Suprapubic skin (tissue), 4 donors: ENCODE measurements around the gene EVX1. TPM values are rescaled to one million over a fixed set of nuclear protein-coding genes. Genes with fewer than 3 reads are reported as not detected.

Experiments used
- DNase-seq, 2 donors: peaks; one replicate each; pipeline ENCODE4 v3.0.0-alpha.2; 2019; ENCODE audit warnings: low spot score in 2 of 2
- H3K27ac ChIP-seq: fragments of 200-600 bp; sonication (generic); one replicate; pipeline ENCODE4 v1.5.1; 2019
- H3K27me3 ChIP-seq: fragments of 200-600 bp; sonication (generic); one replicate; pipeline ENCODE4 v1.5.1; 2019
- H3K36me3 ChIP-seq: fragments of 200-600 bp; sonication (generic); one replicate; pipeline ENCODE4 v1.5.1; 2019
- H3K4me1 ChIP-seq: fragments of 200-600 bp; sonication (generic); one replicate; pipeline ENCODE4 v1.5.1; 2019
- H3K4me3 ChIP-seq: fragments of 200-600 bp; sonication (generic); one replicate; pipeline ENCODE4 v1.5.1; 2019; ENCODE audit warnings: mild to moderate bottlenecking
- H3K9me3 ChIP-seq: fragments of 200-600 bp; sonication (generic); one replicate; pipeline ENCODE4 v1.5.1; 2019
- EP300 ChIP-seq: sonication (generic); formaldehyde crosslinking; IDR thresholded peaks from one replicate; pipeline ENCODE4 v1.6.1; 2017; ENCODE audit warnings: antibody characterized with exemption
- POLR2A ChIP-seq, 2 donors: fragments of 450-650 bp; IDR thresholded peaks; one replicate each; pipeline ENCODE4 v1.6.1; 2017; ENCODE audit warnings: antibody characterized with exemption in 2 of 2, mild to moderate bottlenecking in 2 of 2, moderate library complexity in 2 of 2
- POLR2AphosphoS5 ChIP-seq, 3 donors: sonication (generic); formaldehyde crosslinking; IDR thresholded peaks; one replicate each; pipeline ENCODE4 v1.6.1; 2017; ENCODE audit warnings: antibody characterized with exemption in 3 of 3
- WGBS: methylation state at CpG from one replicate; pipeline ENCODE4 v1.1.5; 2018; 5-methylcytosine and 5-hydroxymethylcytosine counted together
- total RNA-seq, 4 donors: library from RNA; depleted of rRNA; stranded (reverse); fragments of >200 nt; gene quantifications; one replicate each; pipeline ENCODE4 v1.1.0, GENCODE V29; 2016
- TF ChIP-seq, protein P1 (sequence below), 2 donors: fragments of 200-600 bp in 1 of 2; fragments of 450-650 bp in 1 of 2; sonication (generic) in 1 of 2; IDR thresholded peaks; one replicate each; pipeline ENCODE4 v1.5.1; 2016 to 2019; ENCODE audit warnings: antibody characterized with exemption in 2 of 2, mild to moderate bottlenecking in 1 of 2, moderate library complexity in 1 of 2

EVX1 gene
- not detected for total RNA-seq

DNA sequence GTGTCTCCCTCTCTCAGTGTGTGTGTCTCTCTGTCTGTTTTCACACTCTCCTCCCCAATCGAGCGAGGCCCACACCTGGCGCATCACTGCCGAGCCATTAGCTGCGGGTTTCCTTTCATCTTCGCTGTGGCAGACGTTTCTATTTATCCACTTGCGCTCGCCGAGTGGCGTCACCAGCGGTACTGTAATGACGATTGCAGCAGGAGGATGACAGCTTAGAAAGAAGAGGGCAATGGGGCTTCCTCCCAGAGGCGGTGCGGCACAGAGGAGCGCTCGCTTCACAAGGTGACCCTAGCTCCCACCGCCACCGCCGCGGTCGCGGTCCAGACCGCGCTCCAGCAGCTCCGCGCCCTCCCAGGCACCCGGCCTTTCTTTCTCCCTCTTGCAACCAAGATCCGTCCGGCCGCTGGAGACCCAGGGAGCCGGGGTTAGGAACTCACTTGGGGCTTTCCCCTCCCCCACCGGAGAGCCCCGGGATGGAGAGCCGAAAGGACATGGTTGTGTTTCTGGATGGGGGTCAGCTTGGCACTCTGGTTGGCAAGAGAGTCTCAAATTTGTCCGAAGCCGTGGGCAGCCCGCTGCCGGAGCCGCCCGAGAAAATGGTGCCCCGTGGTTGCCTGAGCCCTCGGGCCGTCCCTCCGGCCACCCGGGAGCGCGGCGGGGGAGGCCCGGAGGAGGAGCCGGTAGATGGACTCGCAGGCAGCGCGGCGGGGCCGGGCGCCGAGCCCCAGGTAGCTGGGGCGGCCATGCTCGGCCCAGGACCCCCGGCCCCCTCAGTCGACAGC is at the start of gene EVX1:
TSS of gene EVX1 (plus strand) at position 248 of the 785 bp plus-strand sequence. CDS start at position 477, 229 bp downstream.
- Histone ChIP-seq H3K4me1 (peaks cover 46% of the 10 kb centered on the region), H3K36me3 (no peaks in the 10 kb centered on the region), H3K9me3 (no peaks in the 10 kb centered on the region), H3K27ac (no peak within 1 kb of the TSS), H3K27me3 (peaks cover 100% of the 10 kb centered on the region), H3K4me3 (peak within 1 kb of the TSS; percentile 31)
- WGBS = 4% methylated on average over 28 of the region's 62 CpGs
- TF ChIP-seq EP300 (no peak), POLR2A (IDR thresholded peaks at IDR 0.05) (no peak), POLR2AphosphoS5 (IDR thresholded peaks at IDR 0.05) (no peak)
- TF ChIP-seq, protein P1, sequence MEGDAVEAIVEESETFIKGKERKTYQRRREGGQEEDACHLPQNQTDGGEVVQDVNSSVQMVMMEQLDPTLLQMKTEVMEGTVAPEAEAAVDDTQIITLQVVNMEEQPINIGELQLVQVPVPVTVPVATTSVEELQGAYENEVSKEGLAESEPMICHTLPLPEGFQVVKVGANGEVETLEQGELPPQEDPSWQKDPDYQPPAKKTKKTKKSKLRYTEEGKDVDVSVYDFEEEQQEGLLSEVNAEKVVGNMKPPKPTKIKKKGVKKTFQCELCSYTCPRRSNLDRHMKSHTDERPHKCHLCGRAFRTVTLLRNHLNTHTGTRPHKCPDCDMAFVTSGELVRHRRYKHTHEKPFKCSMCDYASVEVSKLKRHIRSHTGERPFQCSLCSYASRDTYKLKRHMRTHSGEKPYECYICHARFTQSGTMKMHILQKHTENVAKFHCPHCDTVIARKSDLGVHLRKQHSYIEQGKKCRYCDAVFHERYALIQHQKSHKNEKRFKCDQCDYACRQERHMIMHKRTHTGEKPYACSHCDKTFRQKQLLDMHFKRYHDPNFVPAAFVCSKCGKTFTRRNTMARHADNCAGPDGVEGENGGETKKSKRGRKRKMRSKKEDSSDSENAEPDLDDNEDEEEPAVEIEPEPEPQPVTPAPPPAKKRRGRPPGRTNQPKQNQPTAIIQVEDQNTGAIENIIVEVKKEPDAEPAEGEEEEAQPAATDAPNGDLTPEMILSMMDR (IDR thresholded peaks at IDR 0.05) = no peak
- DNase-seq = no peak

DNA sequence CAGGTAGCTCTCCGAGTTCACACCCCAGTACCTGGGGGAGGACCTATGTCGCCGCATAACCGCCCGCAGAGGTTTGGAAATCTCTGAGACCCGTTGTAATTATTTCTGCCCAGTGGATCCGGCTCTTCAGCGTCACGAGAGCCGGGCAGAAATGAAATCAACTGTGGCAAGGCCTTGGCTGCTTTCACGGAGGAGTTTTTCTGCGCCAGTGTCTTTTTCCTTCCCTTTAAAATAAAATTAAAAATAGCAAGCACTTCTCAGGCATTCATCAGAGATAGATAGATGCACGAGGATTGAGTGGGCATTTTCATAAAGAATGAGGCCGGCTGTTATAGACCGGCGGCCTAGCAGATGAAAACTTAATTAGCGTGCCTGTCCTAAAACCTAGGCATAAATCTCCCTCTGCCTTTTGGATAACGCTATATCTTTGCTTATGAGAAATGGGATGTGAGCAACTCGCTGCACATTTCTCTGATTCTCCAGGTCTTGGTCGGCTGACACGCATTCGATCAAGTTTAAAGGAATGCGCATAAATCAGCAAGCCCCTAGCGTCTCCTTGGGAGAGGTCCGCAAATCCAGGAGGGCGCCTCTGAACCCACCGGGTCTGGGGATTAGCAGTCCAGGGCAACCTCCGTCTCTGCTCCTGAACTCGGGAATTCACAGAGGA is 49.1 kb upstream of the EVX1 start:
- TF ChIP-seq, protein P1 (IDR thresholded peaks at IDR 0.05) = no peak
- TF ChIP-seq POLR2A (IDR thresholded peaks at IDR 0.05) (no peak), POLR2AphosphoS5 (IDR thresholded peaks at IDR 0.05) (no peak)
- Histone ChIP-seq H3K27me3 (peaks cover 100% of the 10 kb centered on the region), H3K4me3 (peak overlapping the region; percentile 45), H3K36me3 (no peaks in the 10 kb centered on the region), H3K4me1 (peaks cover 36% of the 10 kb centered on the region), H3K27ac (no peak overlapping the region), H3K9me3 (no peaks in the 10 kb centered on the region)
- peak; percentile 44 to 76 for DNase-seq
- 61% methylated on average over 29 of the region's 29 CpGs for WGBS

DNA sequence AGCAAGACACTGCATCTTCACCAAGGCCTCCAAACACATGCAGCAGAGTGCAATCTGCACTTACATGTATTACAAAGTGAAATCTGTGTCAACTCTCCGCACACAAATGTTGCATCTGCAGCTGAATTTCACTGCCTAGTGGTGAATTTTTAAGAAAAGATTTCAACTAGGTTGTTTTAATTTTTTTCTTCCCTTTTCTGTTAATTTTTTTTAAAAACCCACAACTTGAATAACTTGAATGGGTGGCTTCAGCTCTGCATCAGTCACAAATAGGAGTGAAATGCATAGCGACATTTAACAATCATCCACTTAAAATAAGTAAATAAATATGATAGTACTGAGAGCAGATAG is 48.6 kb upstream of the EVX1 start:
- 80% methylated on average over 2 of the region's 2 CpGs for WGBS
- Histone ChIP-seq H3K9me3 (no peaks in the 10 kb centered on the region), H3K4me3 (no peak overlapping the region), H3K27ac (no peak overlapping the region), H3K27me3 (peaks cover 100% of the 10 kb centered on the region), H3K4me1 (peaks cover 36% of the 10 kb centered on the region), H3K36me3 (no peaks in the 10 kb centered on the region)
- no peak for DNase-seq
- TF ChIP-seq POLR2AphosphoS5 (IDR thresholded peaks at IDR 0.05) (no peak), POLR2A (IDR thresholded peaks at IDR 0.05) (no peak), EP300 (no peak)
- TF ChIP-seq, protein P1 (IDR thresholded peaks at IDR 0.05) = no peak

DNA sequence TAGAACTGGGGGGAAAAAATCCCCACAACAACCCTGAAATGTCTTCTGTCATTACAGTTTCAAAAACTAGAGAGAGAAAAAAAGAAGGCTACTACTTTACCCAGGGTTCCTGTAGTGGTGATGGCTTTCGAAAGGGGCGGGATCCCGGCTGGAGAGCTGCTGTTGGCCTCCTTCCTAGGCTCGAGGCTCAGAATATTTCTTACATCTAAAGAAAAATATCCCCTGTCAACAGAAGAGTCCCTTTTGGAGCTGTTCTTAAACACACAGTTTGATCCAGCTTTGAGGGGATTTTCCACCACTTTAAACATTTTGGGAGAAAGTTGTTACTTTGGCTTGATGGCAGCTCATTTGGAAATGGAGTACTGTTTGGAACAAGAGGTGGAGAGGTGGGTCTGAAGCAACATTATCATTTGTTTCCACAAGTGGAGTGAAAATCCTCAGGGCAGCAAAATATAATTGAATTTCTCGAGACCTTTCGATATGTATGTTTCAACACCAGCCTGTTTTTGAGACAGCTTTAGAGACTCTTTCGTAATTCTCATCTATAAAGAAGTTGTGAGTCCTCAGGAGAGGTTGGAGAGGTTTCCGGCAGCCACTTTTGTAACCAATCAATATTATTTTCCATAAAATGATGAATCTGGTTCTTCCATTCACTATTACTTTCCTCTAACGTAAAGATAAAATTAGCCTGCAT is 47.8 kb upstream of the EVX1 start:
- Histone ChIP-seq H3K9me3 (no peaks in the 10 kb centered on the region), H3K27me3 (peaks cover 99% of the 10 kb centered on the region), H3K4me3 (no peak overlapping the region), H3K4me1 (peaks cover 37% of the 10 kb centered on the region), H3K27ac (no peak overlapping the region), H3K36me3 (no peaks in the 10 kb centered on the region)
- 67% methylated on average over 9 of the region's 9 CpGs for WGBS
- TF ChIP-seq, protein P1 (IDR thresholded peaks at IDR 0.05) = no peak
- TF ChIP-seq EP300 (no peak), POLR2A (IDR thresholded peaks at IDR 0.05) (no peak), POLR2AphosphoS5 (IDR thresholded peaks at IDR 0.05) (no peak)
- DNase-seq = peak; percentile 20 to 31

DNA sequence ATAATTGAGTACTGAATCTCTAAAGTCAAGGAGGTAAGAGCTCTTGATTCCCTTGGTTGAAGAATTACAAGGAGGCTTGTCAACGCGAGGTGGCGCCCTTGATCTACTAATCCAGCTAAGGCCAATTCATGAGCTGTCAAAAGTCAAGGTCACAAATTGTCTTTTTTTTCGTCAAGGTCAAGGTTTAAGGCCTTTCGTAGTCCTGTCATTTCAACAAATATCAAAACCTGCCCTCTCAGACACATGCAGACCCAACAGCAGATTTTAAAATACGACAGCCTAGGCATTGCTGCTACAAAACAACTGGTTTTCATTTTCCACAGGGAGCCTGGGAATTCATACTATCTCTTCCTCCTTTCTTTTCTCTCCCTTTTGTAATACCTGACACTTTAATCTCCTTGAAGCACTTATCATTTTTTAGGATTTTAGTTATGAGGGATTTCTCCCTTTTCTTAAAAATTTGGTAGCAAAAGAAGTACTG is 46.3 kb upstream of the EVX1 start:
- TF ChIP-seq POLR2AphosphoS5 (IDR thresholded peaks at IDR 0.05) = no peak
- TF ChIP-seq, protein P1 (IDR thresholded peaks at IDR 0.05) = peak; percentile 60 to 71
- DNase-seq = peak; percentile 86 to 95
- Histone ChIP-seq H3K36me3 (no peaks in the 10 kb centered on the region), H3K27ac (no peak overlapping the region), H3K4me1 (peaks cover 52% of the 10 kb centered on the region), H3K4me3 (no peak overlapping the region), H3K9me3 (no peaks in the 10 kb centered on the region), H3K27me3 (peaks cover 99% of the 10 kb centered on the region)
- WGBS = 1% methylated on average over 6 of the region's 6 CpGs
